HepG2 (cell line): ENCODE data around the gene GPN2. TPM values are rescaled to one million over a fixed set of nuclear protein-coding genes. Genes with fewer than 3 reads are reported as not detected.

Source experiments
- BRF2 ChIP-seq: sonication (generic); formaldehyde crosslinking; IDR thresholded peaks from 2 replicates; pipeline ENCODE4 v1.8.1; 2022; ENCODE audit warnings: mild to moderate bottlenecking, missing genetic modification reagents
- DMTF1 ChIP-seq: sonication (generic); formaldehyde crosslinking; IDR thresholded peaks from 2 replicates; pipeline ENCODE4 v1.4.0; 2020; ENCODE audit warnings: mild to moderate bottlenecking, missing genetic modification reagents
- FOXA1 ChIP-seq, 2 experiments: fragments of 450-650 bp in 1 of 2; sonication (generic) in 1 of 2; formaldehyde crosslinking in 1 of 2; IDR thresholded peaks; 2 replicates each; pipeline versions ENCODE4 v1.4.0 to v1.6.1; 2016 to 2020; ENCODE audit warnings: missing genetic modification reagents in 1 of 2
- NBN ChIP-seq: fragments of 450-650 bp; conservative IDR thresholded peaks from 2 replicates; pipeline ENCODE4 v1.6.1; 2017
- ZNF335 ChIP-seq: sonication (generic); formaldehyde crosslinking; IDR thresholded peaks from 2 replicates; pipeline ENCODE4 v1.4.0; 2020; ENCODE audit warnings: missing genetic modification reagents
- ZNF773 ChIP-seq: sonication (generic); formaldehyde crosslinking; IDR thresholded peaks from 2 replicates; pipeline ENCODE4 v1.4.0; 2020; ENCODE audit warnings: missing genetic modification reagents, borderline replicate concordance
- polyA plus RNA-seq, 8 experiments: library from polyadenylated mRNA; depleted of rRNA in 3 of 8; stranded (reverse) in 7 of 8; unstranded in 1 of 8; fragments of >200 nt; fragmentation: Illumina TruSeq in 4 of 8; extraction: Trizol in 4 of 8; gene quantifications; 2 replicates each; pipeline versions ENCODE4 v1.2.1 to v1.2.3, GENCODE V29; 2011 to 2016; ENCODE audit warnings: low read depth in 4 of 8, missing spikeins in 1 of 8, mixed read lengths in 1 of 8; ENCODE audit not compliant: insufficient read depth in 1 of 8
- total RNA-seq, 5 experiments: library from RNA; depleted of rRNA; stranded (reverse); fragments of >200 nt; fragmentation: Illumina TruSeq; extraction: Trizol; gene quantifications; 2 replicates each; pipeline ENCODE4 v1.2.3, GENCODE V29; 2016; ENCODE audit warnings: low read depth in 1 of 5
- TF ChIP-seq, protein P1 (sequence below): IDR thresholded peaks from 2 replicates; pipeline ENCODE4 v1.6.1; 2016; ENCODE audit warnings: missing biosample characterization, missing genetic modification reagents, low read depth
- TF ChIP-seq, protein P2 (sequence below): sonication (generic); formaldehyde crosslinking; conservative IDR thresholded peaks from 2 replicates; pipeline ENCODE4 v1.8.1; 2023; ENCODE audit warnings: missing genetic modification reagents

Gene GPN2
- total and polyA plus RNA-seq, 2 of the 13 experiments (the other 11 are each of a cell fraction or from before 2014, with no cell fraction given): 19.3 to 38.9 TPM

- TF ChIP-seq FOXA1 (IDR thresholded peaks at IDR 0.05) (no peak), FOXA1 (CRISPR knock-in tag; IDR thresholded peaks at IDR 0.05) (no peak), NBN (no peak), ZNF773 (CRISPR knock-in tag) (no peak), DMTF1 (no peak), BRF2 (CRISPR knock-in tag) (no peak), ZNF335 (CRISPR knock-in tag) (no peak)
- TF ChIP-seq, protein P1, sequence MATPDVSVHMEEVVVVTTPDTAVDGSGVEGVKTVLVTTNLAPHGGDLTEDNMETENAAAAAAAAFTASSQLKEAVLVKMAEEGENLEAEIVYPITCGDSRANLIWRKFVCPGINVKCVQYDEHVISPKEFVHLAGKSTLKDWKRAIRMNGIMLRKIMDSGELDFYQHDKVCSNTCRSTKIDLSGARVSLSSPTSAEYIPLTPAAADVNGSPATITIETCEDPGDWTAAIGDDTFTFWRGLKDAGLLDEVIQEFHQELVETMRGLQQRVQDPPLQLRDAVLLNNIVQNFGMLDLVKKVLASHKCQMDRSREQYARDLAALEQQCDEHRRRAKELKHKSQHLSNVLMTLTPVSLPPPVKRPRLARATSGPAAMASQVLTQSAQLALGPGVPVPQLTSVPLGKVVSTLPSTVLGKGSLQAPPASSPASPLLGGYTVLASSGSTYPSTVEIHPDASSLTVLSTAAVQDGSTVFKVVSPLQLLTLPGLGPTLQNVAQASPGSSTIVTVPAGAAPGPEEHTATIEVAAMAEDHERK (CRISPR knock-in tag): no peak
- TF ChIP-seq, protein P2, sequence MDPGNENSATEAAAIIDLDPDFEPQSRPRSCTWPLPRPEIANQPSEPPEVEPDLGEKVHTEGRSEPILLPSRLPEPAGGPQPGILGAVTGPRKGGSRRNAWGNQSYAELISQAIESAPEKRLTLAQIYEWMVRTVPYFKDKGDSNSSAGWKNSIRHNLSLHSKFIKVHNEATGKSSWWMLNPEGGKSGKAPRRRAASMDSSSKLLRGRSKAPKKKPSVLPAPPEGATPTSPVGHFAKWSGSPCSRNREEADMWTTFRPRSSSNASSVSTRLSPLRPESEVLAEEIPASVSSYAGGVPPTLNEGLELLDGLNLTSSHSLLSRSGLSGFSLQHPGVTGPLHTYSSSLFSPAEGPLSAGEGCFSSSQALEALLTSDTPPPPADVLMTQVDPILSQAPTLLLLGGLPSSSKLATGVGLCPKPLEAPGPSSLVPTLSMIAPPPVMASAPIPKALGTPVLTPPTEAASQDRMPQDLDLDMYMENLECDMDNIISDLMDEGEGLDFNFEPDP (CRISPR knock-in tag): 0 out of 2 replicates have a peak, but pooled peaks have one; percentile 2
- TF ChIP-seq, all 625 proteins: peak for 22
These were observed 31.1 kb upstream of the GPN2 start (continued) for GRCh38 chr1:26921126-26921539.
